Psoas muscle (tissue), 8 donors: ENCODE measurements around the gene NEURL1. TPM values are rescaled to one million over a fixed set of nuclear protein-coding genes. Genes with fewer than 3 reads are reported as not detected.
A peak's percentile ranks its signal among the peaks of the same experiment; 100 is the strongest.

ENCODE experiments used
- ATAC-seq, 4 donors: fragments of 200-7000 bp; cut with Tn5 transposase; one replicate each; pipeline ENCODE4 v1.9.1; 2020; ENCODE audit warnings: moderate library complexity in 3 of 4, mild to moderate bottlenecking in 2 of 4
- DNase-seq, 2 donors: peaks; one replicate each; pipeline ENCODE4 v3.0.0-alpha.2; 2020
- H3K27ac ChIP-seq: fragments of 200-600 bp; one replicate; pipeline ENCODE4 v1.8.0; 2022
- H3K27me3 ChIP-seq, 3 donors: fragments of 200-600 bp in 1 of 3; one replicate each; pipeline versions ENCODE4 v1.6.1 to v1.8.0; 2013 to 2022; ENCODE audit warnings: low read length in 2 of 3, mild to moderate bottlenecking in 2 of 3, moderate library complexity in 1 of 3; ENCODE audit not compliant: insufficient read depth in 3 of 3
- H3K36me3 ChIP-seq, 2 donors: fragments of 200-600 bp in 1 of 2; one replicate each; pipeline versions ENCODE4 v1.6.1 to v1.8.0; 2013 to 2022; ENCODE audit warnings: low read depth in 1 of 2, mild to moderate bottlenecking in 1 of 2, moderate library complexity in 1 of 2; ENCODE audit not compliant: insufficient read depth in 1 of 2
- H3K4me1 ChIP-seq: fragments of 200-600 bp; one replicate; pipeline ENCODE4 v1.8.0; 2022
- H3K4me3 ChIP-seq: fragments of 200-600 bp; one replicate; pipeline ENCODE4 v1.8.0; 2022; ENCODE audit warnings: mild to moderate bottlenecking
- H3K9me3 ChIP-seq: fragments of 200-600 bp; one replicate; pipeline ENCODE4 v1.8.0; 2022
- WGBS, 3 donors: extraction: QIAGEN DNeasy Blood & Tissue Kit; methylation state at CpG; one replicate each; pipeline versions ENCODE4 v1.1.6 to v1.1.7; 2013; 5-methylcytosine and 5-hydroxymethylcytosine counted together
- intact Hi-C, 2 donors: fragments of 100-400 bp; cut with DNase I; formaldehyde crosslinking; loops; one replicate each; pipeline versions ENCODE4 v1.11.0 to v1.14.2; 2022
- polyA plus RNA-seq, 3 donors: library from polyadenylated mRNA; stranded (reverse); fragments of 200-250 nt; gene quantifications; one replicate each; pipeline ENCODE4 v1.2.3, GENCODE V29; 2013
- total RNA-seq, 4 donors: library from RNA; stranded (reverse); fragmentation: NEBNext Ultra II Directional in 2 of 4; extraction: Animal tissue kit (Norgen Biotek cat#: 25700) in 2 of 4; gene quantifications; one replicate each; pipeline versions ENCODE4 v1.2.1 to v1.2.4, GENCODE V29; 2021 to 2023
- TF ChIP-seq, protein P1 (sequence below): fragments of 200-600 bp; IDR thresholded peaks from one replicate; pipeline ENCODE4 v1.8.0; 2022; ENCODE audit warnings: antibody characterized with exemption
- donor health status: healthy with polysubstance abuse.
- donor health status: DM: no; HTN: no; CAD: no; lungs with moderate emphysema.
- donor health status: Bipolar disorder and iron deficiency.
- donor health status: healthy.
- donor health status: DM: yes; HTN: yes; CAD: no.
- donor health status: DM: no; HTN: no; CAD: no.
- donor health status: DM: no; HTN: no; CAD: no.
- donor health status: DM: yes; HTN: yes; CAD: no.

Gene NEURL1
- total and polyA plus RNA-seq, 7 donors: 10.9 to 103 (median 66.6) TPM

- ATAC-seq (peak; percentile 69 to 85 (median 80)), DNase-seq (peak; percentile 51 to 69)
- 77 to 83% (median 80%) methylated on average over 15 of the region's 15 CpGs for WGBS, 3 donors
These were observed 98.9 kb downstream of the NEURL1 start for GRCh38 chr10:103592186-103593021.

DNA sequence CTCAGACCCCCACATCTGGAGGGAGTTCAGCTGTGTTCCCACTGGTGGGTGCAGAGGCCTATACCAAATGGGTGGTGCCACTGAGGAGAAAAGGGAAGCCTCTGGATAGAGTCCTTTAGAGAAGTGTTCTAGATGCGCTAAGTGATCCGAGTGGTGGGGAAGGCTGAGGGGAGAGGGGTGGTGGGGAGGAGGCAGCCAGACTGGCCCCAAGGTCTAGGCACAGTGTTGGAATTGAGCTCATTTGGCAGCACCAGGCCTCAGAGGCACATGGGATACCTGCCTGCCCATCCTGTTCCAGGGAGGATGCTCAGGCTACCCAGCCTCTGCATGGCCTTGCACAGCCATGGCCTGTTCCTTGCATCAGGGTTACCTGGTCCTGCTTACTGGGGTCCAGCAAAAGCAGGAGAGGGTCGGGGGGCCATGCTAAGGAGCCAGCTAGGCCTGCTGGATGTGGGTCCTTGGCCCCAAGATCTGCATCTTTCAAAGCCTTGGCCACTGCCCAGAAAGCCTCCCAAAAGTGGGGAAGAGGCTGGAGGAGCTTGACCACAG is 99.6 kb downstream of the NEURL1 start:
- H3K27ac ChIP-seq: no peak overlapping the region
- no peaks in the 10 kb centered on the region for H3K4me1 ChIP-seq
- TF ChIP-seq, protein P1, sequence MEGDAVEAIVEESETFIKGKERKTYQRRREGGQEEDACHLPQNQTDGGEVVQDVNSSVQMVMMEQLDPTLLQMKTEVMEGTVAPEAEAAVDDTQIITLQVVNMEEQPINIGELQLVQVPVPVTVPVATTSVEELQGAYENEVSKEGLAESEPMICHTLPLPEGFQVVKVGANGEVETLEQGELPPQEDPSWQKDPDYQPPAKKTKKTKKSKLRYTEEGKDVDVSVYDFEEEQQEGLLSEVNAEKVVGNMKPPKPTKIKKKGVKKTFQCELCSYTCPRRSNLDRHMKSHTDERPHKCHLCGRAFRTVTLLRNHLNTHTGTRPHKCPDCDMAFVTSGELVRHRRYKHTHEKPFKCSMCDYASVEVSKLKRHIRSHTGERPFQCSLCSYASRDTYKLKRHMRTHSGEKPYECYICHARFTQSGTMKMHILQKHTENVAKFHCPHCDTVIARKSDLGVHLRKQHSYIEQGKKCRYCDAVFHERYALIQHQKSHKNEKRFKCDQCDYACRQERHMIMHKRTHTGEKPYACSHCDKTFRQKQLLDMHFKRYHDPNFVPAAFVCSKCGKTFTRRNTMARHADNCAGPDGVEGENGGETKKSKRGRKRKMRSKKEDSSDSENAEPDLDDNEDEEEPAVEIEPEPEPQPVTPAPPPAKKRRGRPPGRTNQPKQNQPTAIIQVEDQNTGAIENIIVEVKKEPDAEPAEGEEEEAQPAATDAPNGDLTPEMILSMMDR: no peak
- peak in 1 of 4 donors; percentile 4 for ATAC-seq
- H3K27me3 ChIP-seq: no peaks in the 10 kb centered on the region
- WGBS, 3 donors: 57 to 88% (median 78%) methylated on average over 3 of the region's 3 CpGs
- peak in 1 of 2 donors; percentile 42 for DNase-seq
- intact Hi-C loops: loop anchor here (1.0 to 10.0 kb wide), 4 partner anchors 176 to 282 kb away; partner anchors contain the start of gene SH3PXD2A (in 1 of the 2)
- no peak overlapping the region for H3K4me3 ChIP-seq
- no peaks in the 10 kb centered on the region for H3K9me3 ChIP-seq
- H3K36me3 ChIP-seq: peaks cover 0 to 9% of the 10 kb centered on the region in 2 donors

More at GRCh38 chr10:103592186-103593021, 98.9 kb downstream of the NEURL1 start:
- Histone ChIP-seq H3K9me3 (no peaks in the 10 kb centered on the region), H3K27me3 (no peaks in the 10 kb centered on the region), H3K4me1 (no peaks in the 10 kb centered on the region), H3K27ac (no peak overlapping the region), H3K36me3 (peaks cover 0 to 9% of the 10 kb centered on the region in 2 donors), H3K4me3 (no peak overlapping the region)
- intact Hi-C loops: loop anchor here (1.0 to 10.0 kb wide), 4 partner anchors 175 to 282 kb away; partner anchors contain the start of gene SH3PXD2A (in 1 of the 2)
- TF ChIP-seq, protein P1: peak; percentile 62

- H3K27me3 ChIP-seq: no peaks in the 10 kb centered on the region
These were observed 102.6 kb downstream of the NEURL1 start for GRCh38 chr10:103595933-103596726.

DNA sequence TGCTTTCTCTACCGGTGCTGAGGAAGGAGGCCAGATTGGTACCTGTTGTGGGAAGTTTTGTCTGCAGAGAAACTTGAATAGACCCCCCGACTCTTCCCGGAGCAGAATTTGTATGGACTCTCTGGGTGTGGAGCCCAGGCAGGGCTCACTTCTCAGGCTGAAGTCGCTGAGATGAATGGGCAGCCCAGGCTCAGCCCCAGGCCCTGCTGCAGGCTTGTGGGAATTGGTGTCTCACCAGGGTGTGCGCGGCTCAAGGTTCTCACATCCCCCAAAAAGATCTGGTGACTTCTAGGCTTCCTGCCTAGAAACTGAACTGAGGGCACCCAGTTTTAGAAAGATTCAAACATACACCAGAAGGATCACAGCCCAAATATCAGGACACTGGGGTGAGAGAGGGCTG is 103.5 kb downstream of the NEURL1 start:
- no peaks in the 10 kb centered on the region for H3K27me3 ChIP-seq
- peaks cover 0 to 17% of the 10 kb centered on the region in 2 donors for H3K36me3 ChIP-seq
- peak in 1 of 2 donors; percentile 8 for DNase-seq
- 38 to 83% (median 46%) methylated on average over 6 of the region's 6 CpGs for WGBS, 3 donors
- no peak overlapping the region for H3K4me3 ChIP-seq
- H3K27ac ChIP-seq: no peak overlapping the region
- no peaks in the 10 kb centered on the region for H3K4me1 ChIP-seq
- ATAC-seq: no peak
- intact Hi-C loops: loop anchor here (10.0 kb wide), 2 partner anchors 258 to 278 kb away; partner anchors contain the start of gene SH3PXD2A (in 1 of the 2)
- no peaks in the 10 kb centered on the region for H3K9me3 ChIP-seq
- TF ChIP-seq, protein P1: no peak

More at GRCh38 chr10:103595933-103596726, 102.6 kb downstream of the NEURL1 start:
- H3K36me3 ChIP-seq: peaks cover 0 to 10% of the 10 kb centered on the region in 2 donors
- H3K4me3 ChIP-seq: no peak overlapping the region
- DNase-seq (peak in 1 of 2 donors; percentile 79), ATAC-seq (no peak)
- TF ChIP-seq, protein P1: no peak
- intact Hi-C loops: loop anchor here (10.0 kb wide), 2 partner anchors 259 to 279 kb away; partner anchors contain the start of gene SH3PXD2A (in 1 of the 2)
- H3K9me3 ChIP-seq: no peaks in the 10 kb centered on the region
- H3K27ac ChIP-seq: no peak overlapping the region
- WGBS, 3 donors: 55 to 72% (median 57%) methylated on average over 4 of the region's 4 CpGs
- H3K4me1 ChIP-seq: no peaks in the 10 kb centered on the region
